SK-N-SH (cell line): ENCODE results near the gene BEND5. TPM values are rescaled to one million over a fixed set of nuclear protein-coding genes. Genes with fewer than 3 reads are reported as not detected.

Experiments
- CTCF ChIA-PET: fragments of 300-600, 350-600 bp; formaldehyde crosslinking; extraction: SDS; loops from one replicate; lab custom pipeline; 2021; lab: Yijun Ruan, JAX
- POLR2A ChIA-PET: fragments of 350-600 bp; sonication (Branson Sonifier 250); formaldehyde crosslinking; extraction: SDS; loops from one replicate; lab custom pipeline; 2020; ENCODE audit warnings: antibody characterized with exemption, inconsistent platforms; lab: Yijun Ruan, JAX
- DNase-seq: peaks from one replicate; pipeline ENCODE4 v3.0.0; 2012
- H2AFZ ChIP-seq: fragments of 200-600 bp; sonication (generic); 2 replicates; pipeline ENCODE4 v1.8.1; 2016; ENCODE audit warnings: antibody characterized with exemption, mild to moderate bottlenecking, low read depth
- H3F3A ChIP-seq: fragments of 200-600 bp; sonication (generic); replicated peaks from 2 replicates; pipeline ENCODE3; 2016; ENCODE audit warnings: antibody characterized with exemption, mild to moderate bottlenecking; ENCODE audit not compliant: insufficient read depth
- H3K27ac ChIP-seq, 2 experiments: fragments of 200-500 bp in 1 of 2; fragments of 200-600 bp in 1 of 2; sonication (Bioruptor generic) in 1 of 2; sonication (generic), shearing (Covaris generic) in 1 of 2; 2 replicates each; pipeline versions ENCODE4 v1.5.1 to v1.6.1; 2014 to 2016; ENCODE audit warnings: low read depth in 2 of 2, inconsistent platforms in 1 of 2, low read length in 1 of 2, mild to moderate bottlenecking in 1 of 2, mixed read lengths in 1 of 2
- H3K27me3 ChIP-seq: fragments of 200-600 bp; sonication (generic), shearing (Covaris generic); 2 replicates; pipeline ENCODE4 v1.6.1; 2016; ENCODE audit warnings: mixed run types; ENCODE audit not compliant: insufficient read depth
- H3K36me3 ChIP-seq, 2 experiments: fragments of 200-500 bp in 1 of 2; fragments of 200-600 bp in 1 of 2; sonication (Bioruptor generic) in 1 of 2; sonication (generic) in 1 of 2; replicated peaks in 1 of 2; 2 replicates each; pipeline versions ENCODE3 to v1.5.1; 2014 to 2016; ENCODE audit warnings: low read length in 1 of 2, mild to moderate bottlenecking in 1 of 2; ENCODE audit not compliant: insufficient read depth in 2 of 2, control insufficient read depth in 1 of 2
- H3K4me1 ChIP-seq, 2 experiments: fragments of 200-500 bp in 1 of 2; fragments of 200-600 bp in 1 of 2; sonication (Bioruptor generic) in 1 of 2; sonication (generic), shearing (Covaris generic) in 1 of 2; 2 replicates each; pipeline versions ENCODE4 v1.5.1 to v1.6.1; 2014 to 2016; ENCODE audit warnings: low read depth in 1 of 2, low read length in 1 of 2, mixed run types in 1 of 2; ENCODE audit not compliant: insufficient read depth in 2 of 2, control insufficient read depth in 1 of 2
- H3K4me2 ChIP-seq: fragments of 200-600 bp; sonication (generic), shearing (Covaris generic); 2 replicates; pipeline ENCODE4 v1.6.1; 2017; ENCODE audit warnings: mixed run types
- H3K4me3 ChIP-seq, 2 experiments: fragments of 200-500 bp in 1 of 2; fragments of 200-600 bp in 1 of 2; sonication (Bioruptor generic) in 1 of 2; sonication (generic), shearing (Covaris generic) in 1 of 2; 2 replicates each; pipeline versions ENCODE4 v1.5.1 to v1.8.1; 2014 to 2016; ENCODE audit warnings: low read depth in 2 of 2, inconsistent platforms in 1 of 2, low read length in 1 of 2, mild to moderate bottlenecking in 1 of 2, mixed read lengths in 1 of 2, moderate library complexity in 1 of 2
- H3K79me2 ChIP-seq: fragments of 200-600 bp; sonication (generic); 2 replicates; pipeline ENCODE4 v1.8.1; 2017; ENCODE audit warnings: mild to moderate bottlenecking; ENCODE audit not compliant: insufficient read depth
- H3K9ac ChIP-seq: fragments of 200-600 bp; sonication (generic); 2 replicates; pipeline ENCODE4 v1.6.1; 2017; ENCODE audit warnings: mixed run types
- H3K9me2 ChIP-seq: fragments of 200-600 bp; sonication (generic); 2 replicates; pipeline ENCODE4 v1.6.1; 2017; ENCODE audit warnings: mixed run types
- H3K9me3 ChIP-seq: fragments of 200-600 bp; sonication (generic); 2 replicates; pipeline ENCODE4 v1.6.1; 2017; ENCODE audit warnings: mixed run types, mild to moderate bottlenecking, moderate library complexity
- H4K20me1 ChIP-seq: fragments of 200-600 bp; sonication (generic); 2 replicates; pipeline ENCODE4 v1.6.1; 2017; ENCODE audit warnings: mild to moderate bottlenecking, mixed run types; ENCODE audit not compliant: insufficient read depth
- EP300 ChIP-seq, 2 experiments: IDR thresholded peaks; 2 replicates each; pipeline versions ENCODE4 v1.4.0 to v1.6.1; 2012; ENCODE audit warnings: borderline replicate concordance in 1 of 2, low read depth in 1 of 2, low read length in 1 of 2
- FOSL2 ChIP-seq: IDR thresholded peaks from 2 replicates; pipeline ENCODE4 v1.4.0; 2012; ENCODE audit warnings: low read depth, mild to moderate bottlenecking, moderate library complexity, borderline replicate concordance
- FOXJ3 ChIP-seq: sonication (generic); formaldehyde crosslinking; IDR thresholded peaks from 2 replicates; pipeline ENCODE4 v1.5.1; 2020; ENCODE audit warnings: mild to moderate bottlenecking, missing genetic modification reagents
- GABPA ChIP-seq: IDR thresholded peaks from 2 replicates; pipeline ENCODE4 v1.4.0; 2012; ENCODE audit warnings: low read depth, mild to moderate bottlenecking
- GATA2 ChIP-seq: sonication (generic); formaldehyde crosslinking; IDR thresholded peaks from 2 replicates; pipeline ENCODE4 v1.5.0; 2020; ENCODE audit warnings: mild to moderate bottlenecking, missing genetic modification reagents
- MXI1 ChIP-seq: IDR thresholded peaks from 2 replicates; pipeline ENCODE4 v1.6.1; 2012; ENCODE audit warnings: mild to moderate bottlenecking, low read depth, low read length, improper control_type of control experiment
- NFIC ChIP-seq: IDR thresholded peaks from 2 replicates; pipeline ENCODE4 v1.4.0; 2012; ENCODE audit warnings: borderline replicate concordance
- POLR2AphosphoS5 ChIP-seq: IDR thresholded peaks from 2 replicates; pipeline ENCODE4 v1.6.1; 2012; ENCODE audit warnings: low read depth, low read length
- RAD21 ChIP-seq: IDR thresholded peaks from 2 replicates; pipeline ENCODE4 v1.6.1; 2012; ENCODE audit warnings: mild to moderate bottlenecking, low read length
- RCOR1 ChIP-seq: fragments of 150-350 bp; IDR thresholded peaks from 2 replicates; pipeline ENCODE4 v1.6.1; 2017; ENCODE audit warnings: antibody characterized with exemption, low read length
- RFX5 ChIP-seq: IDR thresholded peaks from 2 replicates; pipeline ENCODE4 v1.6.1; 2012; ENCODE audit warnings: mild to moderate bottlenecking, improper control_type of control experiment, low read length
- RXRA ChIP-seq: IDR thresholded peaks from 2 replicates; pipeline ENCODE4 v1.4.0; 2012; ENCODE audit warnings: low read depth, mild to moderate bottlenecking, borderline replicate concordance
- SMC3 ChIP-seq: IDR thresholded peaks from 2 replicates; pipeline ENCODE4 v1.6.1; 2012; ENCODE audit warnings: low read depth, low read length, improper control_type of control experiment
- TEAD4 ChIP-seq: IDR thresholded peaks from 2 replicates; pipeline ENCODE4 v1.4.0; 2012; ENCODE audit warnings: mild to moderate bottlenecking, borderline replicate concordance; ENCODE audit not compliant: insufficient read depth
- YY1 ChIP-seq: IDR thresholded peaks from 2 replicates; pipeline ENCODE4 v1.4.0; 2012; ENCODE audit warnings: low read depth, mild to moderate bottlenecking
- WGBS: methylation state at CpG from one replicate; pipeline ENCODE4 v1.1.6; 2017; ENCODE audit warnings: low lambda C conversion rate; 5-methylcytosine and 5-hydroxymethylcytosine counted together
- polyA plus RNA-seq, 3 experiments: library from polyadenylated mRNA; depleted of rRNA; stranded (reverse); fragments of >200 nt; gene quantifications; 2 replicates each; pipeline ENCODE4 v1.2.3, GENCODE V29; 2012
- TF ChIP-seq, protein P1 (sequence below): IDR thresholded peaks from 2 replicates; pipeline ENCODE4 v1.4.0; 2012; ENCODE audit warnings: low read depth, borderline replicate concordance
- TF ChIP-seq, protein P2 (sequence below): fragments of 200-600 bp; sonication (generic); IDR thresholded peaks from 2 replicates; pipeline ENCODE4 v1.6.1; 2017; ENCODE audit warnings: antibody characterized with exemption, mild to moderate bottlenecking, moderate library complexity
- TF ChIP-seq, protein P3 (sequence below): IDR thresholded peaks from 2 replicates; pipeline ENCODE4 v1.4.0; 2012; ENCODE audit warnings: low read depth

The BEND5 gene
- polyA plus RNA-seq, 1 of the 3 experiments (the other 2 are of a cell fraction), result 5.6 TPM

DNA sequence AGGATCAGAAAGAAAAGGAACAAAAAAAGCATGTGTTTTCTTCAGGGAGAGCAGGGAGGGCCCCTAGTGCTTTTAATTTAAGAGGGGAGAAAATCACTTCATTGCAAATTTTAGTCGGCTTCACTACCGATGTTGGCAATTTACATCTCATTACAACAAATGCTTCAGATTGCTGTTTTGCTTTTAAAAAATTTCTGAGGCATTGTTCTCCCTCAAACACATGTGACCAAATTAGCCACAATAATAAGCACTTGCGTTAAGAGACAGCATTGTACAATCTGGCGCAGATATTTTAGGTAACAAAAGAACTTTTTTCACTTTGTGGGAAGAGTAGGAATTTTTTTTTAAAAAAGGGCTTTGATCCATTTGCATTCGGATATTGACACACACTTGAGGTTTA is 29.8 kb downstream of the BEND5 start:
- H3K9ac ChIP-seq, result no peak overlapping the region
- WGBS, result 95% methylated on average over 5 of the region's 5 CpGs
- ChIA-PET POLR2A (no interaction called here), CTCF (interaction anchor here (1.0 kb wide), 1 partner anchor 10 kb away, joined by 4 read pairs; no protein-coding TSS in a partner anchor)
- H2AFZ ChIP-seq, result no peak overlapping the region
- no peak overlapping the region for H3K27ac ChIP-seq
- no peaks in the 10 kb centered on the region for H3K9me2 ChIP-seq
- peaks cover 4 to 49% of the 10 kb centered on the region in 2 experiments for H3K36me3 ChIP-seq
- no peaks in the 10 kb centered on the region for H4K20me1 ChIP-seq
- no peak overlapping the region for H3K4me3 ChIP-seq
- DNase-seq, result no peak
- no peak for TF ChIP-seq YY1
- TF ChIP-seq, protein P1, sequence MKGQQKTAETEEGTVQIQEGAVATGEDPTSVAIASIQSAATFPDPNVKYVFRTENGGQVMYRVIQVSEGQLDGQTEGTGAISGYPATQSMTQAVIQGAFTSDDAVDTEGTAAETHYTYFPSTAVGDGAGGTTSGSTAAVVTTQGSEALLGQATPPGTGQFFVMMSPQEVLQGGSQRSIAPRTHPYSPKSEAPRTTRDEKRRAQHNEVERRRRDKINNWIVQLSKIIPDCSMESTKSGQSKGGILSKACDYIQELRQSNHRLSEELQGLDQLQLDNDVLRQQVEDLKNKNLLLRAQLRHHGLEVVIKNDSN, result no peak
- no peak for TF ChIP-seq NFIC
- TF ChIP-seq, protein P2, sequence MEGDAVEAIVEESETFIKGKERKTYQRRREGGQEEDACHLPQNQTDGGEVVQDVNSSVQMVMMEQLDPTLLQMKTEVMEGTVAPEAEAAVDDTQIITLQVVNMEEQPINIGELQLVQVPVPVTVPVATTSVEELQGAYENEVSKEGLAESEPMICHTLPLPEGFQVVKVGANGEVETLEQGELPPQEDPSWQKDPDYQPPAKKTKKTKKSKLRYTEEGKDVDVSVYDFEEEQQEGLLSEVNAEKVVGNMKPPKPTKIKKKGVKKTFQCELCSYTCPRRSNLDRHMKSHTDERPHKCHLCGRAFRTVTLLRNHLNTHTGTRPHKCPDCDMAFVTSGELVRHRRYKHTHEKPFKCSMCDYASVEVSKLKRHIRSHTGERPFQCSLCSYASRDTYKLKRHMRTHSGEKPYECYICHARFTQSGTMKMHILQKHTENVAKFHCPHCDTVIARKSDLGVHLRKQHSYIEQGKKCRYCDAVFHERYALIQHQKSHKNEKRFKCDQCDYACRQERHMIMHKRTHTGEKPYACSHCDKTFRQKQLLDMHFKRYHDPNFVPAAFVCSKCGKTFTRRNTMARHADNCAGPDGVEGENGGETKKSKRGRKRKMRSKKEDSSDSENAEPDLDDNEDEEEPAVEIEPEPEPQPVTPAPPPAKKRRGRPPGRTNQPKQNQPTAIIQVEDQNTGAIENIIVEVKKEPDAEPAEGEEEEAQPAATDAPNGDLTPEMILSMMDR, result no peak
- no peak for TF ChIP-seq SMC3
- no peak for TF ChIP-seq RAD21
- no peak for TF ChIP-seq FOSL2
- no peak for TF ChIP-seq POLR2AphosphoS5
- no peak for TF ChIP-seq RFX5
- no peak for TF ChIP-seq GATA2 (CRISPR knock-in tag)
- TF ChIP-seq MXI1, result no peak
- no peak for TF ChIP-seq FOXJ3 (CRISPR knock-in tag)
- TF ChIP-seq EP300 (IDR thresholded peaks at IDR 0.05; ENCODE audit: borderline replicate concordance in 1 of 2, low read depth in 1 of 2, low read length in 1 of 2), result no peak
- TF ChIP-seq RCOR1, result no peak
- TF ChIP-seq, protein P3, sequence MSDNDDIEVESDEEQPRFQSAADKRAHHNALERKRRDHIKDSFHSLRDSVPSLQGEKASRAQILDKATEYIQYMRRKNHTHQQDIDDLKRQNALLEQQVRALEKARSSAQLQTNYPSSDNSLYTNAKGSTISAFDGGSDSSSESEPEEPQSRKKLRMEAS, result no peak
- TF ChIP-seq RXRA, result no peak
- TF ChIP-seq GABPA, result no peak
- no peak for TF ChIP-seq TEAD4
- no peaks in the 10 kb centered on the region for H3K27me3 ChIP-seq
- H3K4me2 ChIP-seq, result no peak overlapping the region
- no peaks in the 10 kb centered on the region for H3K79me2 ChIP-seq
- no peaks in the 10 kb centered on the region for H3K4me1 ChIP-seq
- no peaks in the 10 kb centered on the region for H3K9me3 ChIP-seq
- H3F3A ChIP-seq, result no peaks in the 10 kb centered on the region
